SH-SY5Y (cell line): ENCODE measurements around the gene CRP.

Experiments
- GATA2 ChIP-seq: IDR thresholded peaks from 2 replicates; pipeline ENCODE4 v1.6.1; 2011; ENCODE audit warnings: mild to moderate bottlenecking, low read depth, low read length
- GATA3 ChIP-seq: IDR thresholded peaks from 2 replicates; pipeline ENCODE4 v1.6.1; 2011; ENCODE audit warnings: low read depth, mild to moderate bottlenecking, low read length, moderate library complexity

The CRP gene

GRCh38 chr1:159664247-159664646, 50.1 kb downstream of the CRP start:
- TF ChIP-seq GATA2 (no peak), GATA3 (no peak)

- no peak for TF ChIP-seq GATA2
- TF ChIP-seq GATA3, result no peak
Measured at GRCh38 chr1:159663552-159663951, 50.8 kb downstream of the CRP start.
